Stimulated activated CD4-positive, alpha-beta T cell treated with anti-CD3 and anti-CD28 coated beads, Interleukin-1b, Interleukin-23, amount 100 ng/mL, for 1 hour (primary cell): Measurements from ENCODE around the gene TLR6.
"Not testable (repeated sequence)": the region's sequence is repeated elsewhere in the genome, so short reads cannot be mapped to it uniquely, and the experiment has no call there.

Source experiments
- DNase-seq, 2 donors: peaks; one replicate each; pipeline ENCODE4 v3.0.0-alpha.2; 2020; ENCODE audit warnings: low read depth in 2 of 2

The TLR6 gene

GRCh38 chr4:38785041-38785790 lies 71.4 kb downstream of the TLR6 start:
- DNase-seq = no peak

DNA sequence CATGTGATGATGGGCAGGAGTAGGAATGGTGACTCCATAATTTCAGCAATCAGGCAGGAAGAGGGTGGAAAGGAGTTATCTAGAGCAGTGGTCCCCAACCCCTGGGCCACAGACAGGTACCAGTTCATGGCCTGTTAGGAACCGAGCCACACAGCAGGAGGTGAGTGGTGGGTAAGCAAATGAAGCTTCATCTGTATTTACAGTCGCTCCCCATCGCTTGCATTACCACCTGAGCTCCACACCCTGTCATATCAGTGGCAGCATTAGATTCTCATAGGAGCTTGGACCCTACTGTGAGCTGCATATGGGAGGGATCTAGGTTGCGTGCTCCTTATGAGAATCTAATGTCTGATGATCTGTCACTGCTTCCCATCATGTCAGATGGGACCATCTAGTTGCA lies 72.5 kb downstream of the TLR6 start:
- DNase-seq = no peak

- no peak for DNase-seq
Measured at GRCh38 chr4:38783109-38783460, 73.5 kb downstream of the TLR6 start.

DNA sequence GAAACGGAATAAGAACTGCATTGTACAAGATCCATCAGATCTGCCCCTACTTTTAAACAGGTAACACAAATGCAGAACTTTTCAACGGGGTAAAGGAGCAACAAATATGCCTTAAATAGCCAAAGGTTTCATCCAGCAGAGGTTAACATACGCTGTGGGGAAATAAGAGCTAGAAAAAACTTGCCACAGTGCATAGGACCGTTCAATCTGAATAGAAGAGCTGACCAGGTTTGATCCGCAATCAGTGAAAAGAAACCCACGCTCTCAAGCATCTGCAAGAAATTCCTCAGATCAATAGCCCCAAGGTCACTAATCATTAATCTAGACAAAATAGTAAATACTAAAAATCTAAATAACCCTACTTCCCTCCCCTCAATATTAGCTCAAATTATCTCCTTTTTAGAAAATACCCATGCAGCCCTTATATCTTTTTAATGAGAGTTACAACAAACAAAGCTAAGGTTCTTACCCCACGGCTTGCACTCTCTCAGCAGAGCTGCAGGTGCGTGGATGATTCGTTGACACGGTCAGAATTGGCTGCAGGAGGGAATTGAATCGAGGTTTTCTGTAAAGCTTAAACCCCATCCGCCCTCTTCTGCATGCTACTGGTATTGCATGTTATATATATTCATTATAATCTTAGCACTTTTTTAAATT lies 74.0 kb downstream of the TLR6 start, which contains the start of gene TLR10:
Gene TLR10 (minus strand): TSS at position 539 of the 657 bp plus-strand sequence. CDS start 7,400 bp downstream, outside the sequence.
- no peak for DNase-seq

GRCh38 chr4:38781854-38782261 lies 74.8 kb downstream of the TLR6 start:
- DNase-seq = no peak

DNA sequence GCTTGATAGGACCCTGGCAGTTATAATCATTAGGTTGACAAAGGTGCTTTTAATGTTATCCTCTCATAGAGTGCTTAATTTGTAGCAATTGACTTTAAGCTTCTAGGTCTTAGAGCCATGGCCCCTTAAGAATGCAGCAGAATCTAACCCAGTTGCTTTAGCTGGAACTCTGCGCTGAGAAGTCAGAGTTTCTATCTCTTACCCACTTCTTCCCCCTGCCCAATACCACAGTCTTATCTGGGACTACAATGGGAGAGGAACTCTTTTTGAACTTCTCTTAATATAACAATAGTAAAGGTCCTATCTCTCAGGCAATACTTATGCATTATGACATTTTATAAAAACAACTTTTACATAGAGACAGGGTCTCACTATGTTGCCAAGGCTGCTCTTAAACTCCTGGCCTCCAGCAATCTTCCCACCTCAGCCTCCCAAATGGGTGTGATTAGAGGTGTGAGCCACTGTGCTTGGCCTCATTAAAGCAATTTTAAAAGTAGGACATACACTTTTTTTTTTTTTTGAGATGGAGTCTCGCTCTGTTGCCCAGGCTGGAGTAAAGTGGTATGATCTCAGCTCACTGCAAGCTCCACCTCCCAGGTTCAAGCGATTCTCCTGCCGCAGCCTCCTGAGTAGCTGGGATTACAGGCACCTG lies 75.7 kb downstream of the TLR6 start:
- no peak for DNase-seq

- DNase-seq = no peak
Measured at GRCh38 chr4:38779790-38780189, 76.8 kb downstream of the TLR6 start.

DNA sequence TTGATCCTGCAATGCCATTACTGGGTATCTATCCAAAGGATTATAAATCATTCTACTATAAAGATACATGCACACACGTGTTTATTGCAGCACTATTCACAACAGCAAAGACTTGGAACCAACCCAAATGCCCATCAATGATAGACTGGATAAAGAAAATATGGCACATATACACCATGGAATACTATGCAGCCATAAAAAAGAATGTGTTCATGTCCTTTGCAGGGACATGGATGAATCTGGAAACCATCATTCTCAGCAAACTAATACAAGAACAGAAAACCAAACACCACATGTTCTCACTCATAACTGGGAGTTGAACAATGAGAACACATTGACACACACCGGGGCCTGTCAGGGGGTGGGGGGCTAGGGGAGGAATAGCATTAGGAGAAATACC lies 78.7 kb downstream of the TLR6 start:
- not testable (repeated sequence) for DNase-seq

GRCh38 chr4:38775326-38775725 lies 81.3 kb downstream of the TLR6 start:
- DNase-seq = no peak

- no peak for DNase-seq
Measured at GRCh38 chr4:38774181-38774955, 82.2 kb downstream of the TLR6 start.
